Stimulated activated CD8-positive, alpha-beta memory T cell treated with anti-CD3 and anti-CD28 coated beads, Interleukin-7, amount 100 ng/mL, for 24 hours (primary cell): ENCODE data around the gene CCL5.

Experiments
- DNase-seq: peaks from one replicate; pipeline ENCODE4 v3.0.0-alpha.2; 2020; ENCODE audit warnings: low read depth

Gene CCL5

DNA sequence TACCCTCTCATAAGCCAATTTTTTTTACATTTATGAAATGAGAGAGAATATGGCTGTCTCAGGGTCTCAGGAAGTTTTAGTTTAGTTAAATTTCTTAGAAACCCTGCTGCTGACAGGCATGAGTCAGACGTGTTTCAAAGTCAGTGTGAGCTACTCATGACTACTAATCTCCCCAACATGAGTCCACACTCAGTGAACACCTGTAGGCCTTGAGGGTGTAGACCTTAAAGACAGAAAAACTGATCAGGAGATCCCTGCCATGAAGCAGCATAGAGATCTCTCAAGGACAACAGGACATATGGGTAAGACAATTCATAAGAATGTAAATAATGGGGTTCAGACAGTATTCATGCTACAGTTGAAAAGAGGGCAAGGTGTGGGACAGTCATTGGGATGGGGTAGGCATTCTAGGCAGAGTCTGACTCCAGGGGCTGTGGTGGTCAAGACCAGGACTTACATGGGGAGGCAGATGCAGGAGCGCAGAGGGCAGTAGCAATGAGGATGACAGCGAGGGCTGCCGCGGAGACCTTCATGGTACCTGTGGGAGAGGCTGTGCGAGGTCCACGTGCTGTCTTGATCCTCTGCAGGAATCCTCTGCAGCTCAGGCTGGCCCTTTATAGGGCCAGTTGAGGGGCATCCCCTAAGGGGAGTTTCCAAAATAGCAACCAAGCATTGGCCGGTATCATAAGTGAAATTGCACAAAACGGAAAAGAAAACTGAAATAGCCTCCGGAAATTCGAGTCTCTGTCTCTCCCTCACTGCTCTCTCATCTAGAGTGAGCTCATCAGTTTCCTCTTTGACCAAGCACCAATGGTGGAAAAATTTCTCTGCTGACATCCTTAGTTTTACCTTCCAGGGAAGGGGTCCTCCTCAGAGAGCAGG, at the start of gene CCL5:
TSS of gene CCL5 (minus strand) at position 588 of the 882 bp plus-strand sequence.
- DNase-seq = no peak

- DNase-seq = no peak
Observed at GRCh38 chr17:35927714-35928113, 47.6 kb upstream of the CCL5 start.

- DNase-seq = no peak
Observed at GRCh38 chr17:35923609-35924114, 43.5 kb upstream of the CCL5 start.

DNA sequence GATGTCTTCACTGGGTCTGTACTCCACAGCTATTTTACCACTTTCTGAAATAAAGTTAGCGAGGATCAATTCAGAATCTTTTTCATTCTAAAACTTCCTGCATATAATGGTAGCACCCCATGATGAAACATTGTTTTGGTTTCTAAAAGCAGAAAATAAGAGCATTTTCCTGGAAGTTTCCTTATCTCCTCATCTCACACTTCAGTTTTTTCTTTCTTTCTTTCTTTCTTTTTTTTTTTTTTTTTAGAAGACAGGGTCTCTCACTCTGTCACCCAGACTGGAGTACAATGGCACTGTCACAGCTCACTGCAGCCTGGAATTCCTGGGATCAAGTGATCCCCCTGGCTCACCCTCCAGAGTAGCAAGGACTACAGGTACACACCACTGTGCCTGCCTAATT, 40.1 kb upstream of the CCL5 start:
- DNase-seq = no peak

GRCh38 chr17:35918665-35919064, 38.5 kb upstream of the CCL5 start:
- no peak for DNase-seq

DNA sequence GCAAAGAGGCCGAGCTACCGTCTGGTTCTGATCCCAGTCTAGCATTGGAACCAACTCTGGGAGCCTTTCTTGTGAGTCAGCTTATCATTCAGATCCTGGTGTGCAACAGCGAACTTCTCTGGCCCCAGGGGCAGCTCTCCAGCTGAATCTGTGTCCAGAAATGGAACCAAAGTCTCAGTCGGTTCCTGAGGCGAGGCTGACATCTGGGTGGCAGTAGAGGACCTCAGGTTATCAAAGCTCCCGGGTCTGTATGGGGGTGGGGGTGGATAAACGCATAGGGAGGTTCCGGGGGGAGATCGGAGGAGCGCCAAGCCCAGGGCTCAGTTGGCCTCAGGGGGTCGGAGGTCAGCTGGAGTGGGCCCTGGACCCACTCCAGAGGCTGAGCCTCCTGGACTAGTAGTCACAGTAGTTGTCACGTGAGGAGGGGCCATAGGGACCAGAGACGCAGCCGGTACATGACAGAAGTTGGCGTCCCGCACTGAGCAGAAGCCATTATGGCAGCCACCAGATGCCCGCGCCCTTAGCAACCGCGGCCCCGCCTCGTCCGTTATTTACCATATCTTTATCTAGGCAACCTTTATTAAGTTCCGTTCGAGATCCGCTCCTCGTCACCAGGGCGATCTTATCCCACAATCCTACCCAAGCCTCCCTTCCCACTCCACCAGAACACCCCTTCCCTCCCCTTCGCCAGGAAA, 37.5 kb upstream of the CCL5 start:
- DNase-seq = no peak

DNA sequence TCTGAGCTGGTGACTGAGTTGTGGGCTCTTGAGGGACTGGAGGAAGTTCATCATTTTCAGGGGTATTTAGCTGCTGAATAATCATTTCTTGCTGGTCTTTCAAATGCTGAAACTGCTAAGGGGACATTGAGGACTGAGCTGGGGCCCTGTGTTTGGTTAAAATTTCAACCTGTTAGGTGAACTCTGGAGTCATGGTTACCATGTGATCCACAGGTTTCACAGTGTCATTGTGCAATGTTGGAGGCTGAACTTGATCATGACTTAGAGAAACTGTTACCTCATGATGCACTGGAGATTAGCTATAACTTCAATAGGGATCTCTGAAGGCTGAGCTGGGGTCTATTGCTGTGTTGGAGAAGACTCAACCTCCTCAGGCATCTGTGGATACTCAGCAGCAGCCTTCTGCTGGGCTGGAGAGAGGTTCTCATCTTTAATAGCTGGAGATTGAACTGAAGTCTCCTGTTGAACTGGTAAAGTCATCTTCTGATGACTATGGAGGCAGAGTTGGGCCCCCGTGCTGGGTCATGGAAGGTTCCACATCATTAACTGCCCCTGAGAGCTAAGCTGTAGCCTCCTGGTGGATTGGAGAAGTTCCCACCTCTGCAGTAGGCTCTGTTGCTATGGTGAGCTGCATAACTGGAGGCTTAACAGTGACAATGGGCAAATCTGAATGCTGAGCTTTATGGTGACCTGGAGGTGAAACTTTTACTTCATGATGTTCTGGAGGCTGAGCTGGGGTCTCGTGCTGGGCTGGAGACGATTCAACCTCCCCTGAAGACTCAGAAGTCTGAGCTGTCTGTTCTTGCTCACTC, 35.2 kb upstream of the CCL5 start:
- DNase-seq = no peak

DNA sequence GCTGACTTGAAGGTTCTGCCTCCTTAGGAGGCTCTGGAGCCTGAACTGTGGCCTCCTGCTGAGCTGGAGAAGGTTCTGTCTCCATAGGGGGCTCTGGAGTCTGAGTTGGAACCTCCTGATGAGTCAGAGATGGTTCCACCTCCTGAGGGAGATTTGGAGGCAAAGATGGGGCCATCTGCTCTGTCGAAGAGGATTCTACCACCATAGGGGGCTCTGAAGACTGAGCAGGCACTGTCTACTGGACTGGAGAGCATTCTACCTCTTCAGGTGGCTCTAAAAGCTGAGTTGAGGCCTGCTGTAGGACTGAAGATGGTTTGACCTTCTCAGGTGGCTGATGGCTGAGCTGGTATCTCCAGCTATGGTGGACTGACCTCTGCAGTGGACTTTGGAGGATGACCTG, 34.2 kb upstream of the CCL5 start:
- DNase-seq = no peak

GRCh38 chr17:35913609-35914008, 33.4 kb upstream of the CCL5 start:
- no peak for DNase-seq

GRCh38 chr17:35912942-35913341, 32.8 kb upstream of the CCL5 start:
- DNase-seq = no peak

DNA sequence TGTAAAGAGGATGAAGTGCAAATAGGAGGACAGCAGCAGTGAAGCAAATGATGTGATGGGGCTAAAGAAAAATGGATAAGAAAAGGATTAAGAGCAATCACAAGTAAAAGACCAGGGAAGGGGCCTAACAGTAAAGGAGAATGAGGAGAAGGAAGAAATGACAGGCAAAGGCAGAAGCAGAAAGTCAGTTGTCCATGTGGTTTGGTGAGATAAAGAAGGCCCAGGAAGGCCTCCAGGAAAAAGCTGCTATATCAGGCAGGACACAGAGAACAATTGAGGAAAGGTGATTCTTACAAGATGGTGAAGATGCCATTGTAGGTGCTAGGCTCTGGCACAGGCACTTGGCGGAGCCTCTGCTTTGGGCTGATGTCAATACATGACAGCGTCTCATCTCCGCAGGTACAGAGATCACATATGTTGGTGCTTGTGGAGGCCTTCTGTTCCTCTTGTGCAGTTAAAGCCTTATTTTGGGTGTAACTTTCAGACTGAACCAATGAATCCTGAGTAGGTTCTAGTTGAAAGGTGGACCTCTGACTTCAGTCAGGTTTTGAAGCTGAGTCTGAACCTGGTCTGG, 32.3 kb upstream of the CCL5 start:
- DNase-seq = no peak

GRCh38 chr17:35909408-35909807, 29.2 kb upstream of the CCL5 start:
- no peak for DNase-seq

DNA sequence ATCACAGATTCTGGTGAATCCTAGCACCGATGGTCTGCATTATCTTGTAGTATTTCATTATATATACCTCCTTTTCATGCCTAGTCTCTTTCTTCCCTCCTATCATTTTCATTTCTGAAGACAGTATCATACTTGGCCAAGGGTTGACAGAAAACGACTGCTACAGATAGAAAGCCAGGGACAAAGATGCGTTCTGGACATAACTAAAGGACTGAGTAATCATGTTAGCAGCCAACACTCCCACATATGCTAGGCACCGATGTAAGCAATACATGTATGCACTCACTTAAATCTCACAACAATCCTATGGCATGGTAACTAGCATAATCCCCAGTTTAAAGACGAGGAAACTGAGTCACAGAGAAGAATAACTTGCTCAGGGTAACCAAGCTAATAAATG, 27.5 kb upstream of the CCL5 start:
- DNase-seq = no peak

DNA sequence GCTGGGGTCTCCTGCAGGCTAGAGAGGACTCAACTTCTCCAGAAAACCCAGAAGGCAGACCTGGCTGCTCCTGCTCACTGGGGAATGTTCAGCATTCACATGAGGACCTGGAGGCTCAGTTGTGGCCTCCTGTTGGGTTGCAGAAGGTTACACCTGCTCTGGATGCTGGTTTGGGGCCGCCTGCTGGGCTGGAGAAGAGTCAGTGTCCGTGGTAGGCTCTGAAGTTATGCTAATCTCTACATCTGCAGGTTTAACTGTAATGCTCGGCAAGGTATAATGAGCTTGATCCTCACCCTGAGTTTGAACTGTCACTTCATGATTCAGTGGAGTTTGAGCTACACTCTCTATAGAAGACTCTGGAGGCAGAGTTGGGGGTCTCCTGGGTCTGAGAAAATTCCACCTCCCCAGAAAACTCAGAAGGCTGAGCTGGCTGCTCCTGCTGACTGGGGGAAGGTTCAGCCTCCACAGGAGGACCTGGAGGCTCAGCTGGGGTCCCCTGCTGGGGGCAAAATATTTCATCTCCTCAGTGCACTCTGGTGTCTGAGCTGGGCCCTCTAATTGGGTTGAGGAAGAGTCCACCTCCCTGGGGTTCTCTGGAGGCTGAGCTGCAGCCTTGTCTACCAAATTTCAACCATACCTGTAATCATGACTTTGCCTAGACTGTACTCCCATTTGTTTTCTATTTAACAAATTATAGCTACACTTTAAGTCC, 26.9 kb upstream of the CCL5 start:
- no peak for DNase-seq

- DNase-seq = no peak
Observed at GRCh38 chr17:35906191-35906925, 26.2 kb upstream of the CCL5 start.

GRCh38 chr17:35903451-35903850, 23.3 kb upstream of the CCL5 start:
- no peak for DNase-seq

DNA sequence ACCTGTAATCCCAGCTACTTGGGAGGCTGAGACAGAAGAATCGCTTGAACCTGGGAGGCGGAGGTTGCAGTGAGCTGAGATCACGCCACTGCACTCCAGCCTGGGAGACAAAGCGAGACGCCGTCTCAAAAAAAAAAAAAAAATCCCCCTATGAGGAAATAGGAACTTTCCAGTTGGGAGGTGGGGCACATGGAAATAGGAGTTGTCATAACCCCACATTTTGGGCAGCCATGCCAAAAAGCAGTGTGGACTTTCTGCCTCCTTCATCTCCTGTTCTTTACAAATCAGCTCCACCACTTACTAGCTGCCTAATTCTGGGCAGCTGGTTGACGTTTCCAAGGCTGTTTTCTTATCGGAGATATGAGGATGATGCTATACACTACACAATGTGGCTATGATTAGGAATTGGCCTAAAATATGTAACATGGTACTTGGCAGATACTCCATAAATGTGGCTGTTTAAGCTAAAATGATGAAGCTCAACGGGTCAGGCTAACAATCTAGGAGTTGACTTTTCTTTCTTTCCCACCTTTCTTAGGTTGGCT, 21.5 kb upstream of the CCL5 start:
- no peak for DNase-seq

DNA sequence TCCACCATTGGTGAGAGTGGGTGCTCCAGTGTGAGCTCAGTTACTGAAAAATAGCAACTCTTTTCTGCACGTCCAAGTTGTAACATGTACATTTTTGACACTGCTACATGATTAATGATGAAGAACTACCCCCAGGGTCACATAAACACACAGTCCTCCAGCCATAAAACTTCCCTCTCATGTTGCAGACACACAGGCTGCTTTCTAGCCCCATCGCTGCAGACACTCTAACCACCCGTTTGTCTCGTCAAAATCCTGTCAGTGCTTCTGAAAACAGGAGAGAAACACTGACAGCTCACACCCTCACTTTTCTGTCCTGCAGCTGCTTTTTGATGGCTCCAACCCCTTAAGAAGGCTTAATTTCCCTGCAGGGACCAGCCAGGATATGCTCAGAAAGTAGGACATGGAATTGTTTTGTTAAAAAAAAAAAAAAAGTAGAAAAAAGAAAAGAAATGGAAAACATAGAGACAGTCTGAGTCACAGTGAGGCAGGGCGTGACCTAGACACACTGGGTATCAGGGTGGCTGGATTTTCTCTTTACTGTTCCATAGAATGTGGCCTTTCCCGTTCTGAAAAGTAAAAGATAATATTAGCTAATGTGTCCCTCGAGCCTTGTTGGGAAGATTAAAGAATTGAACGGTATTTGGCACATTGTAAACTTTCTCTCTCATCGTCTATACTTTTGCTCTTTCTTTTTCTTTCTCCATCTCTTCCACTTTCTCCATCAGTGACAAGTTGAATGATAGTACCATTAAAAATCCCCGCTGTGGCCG, 20.7 kb upstream of the CCL5 start:
- DNase-seq = no peak

- DNase-seq = no peak
Observed at GRCh38 chr17:35900280-35900679, 20.1 kb upstream of the CCL5 start.
